Fibroblast of mammary gland (primary cell): ENCODE data around the gene HNRNPK.

Experiments
- DNase-seq: peaks from one replicate; pipeline ENCODE4 v3.0.0-alpha.2; 2010; ENCODE audit warnings: low read depth
- H3K4me3 ChIP-seq: 2 replicates; pipeline ENCODE4 v1.5.1; 2011; ENCODE audit warnings: low read depth, mild to moderate bottlenecking, low read length, moderate library complexity; ENCODE audit not compliant: control insufficient read depth
- TF ChIP-seq, protein P1 (sequence below): conservative IDR thresholded peaks from 2 replicates; pipeline ENCODE4 v1.5.1; 2011; ENCODE audit warnings: low read depth, low read length, inconsistent platforms; ENCODE audit not compliant: control insufficient read depth, insufficient read depth

Gene HNRNPK

DNA sequence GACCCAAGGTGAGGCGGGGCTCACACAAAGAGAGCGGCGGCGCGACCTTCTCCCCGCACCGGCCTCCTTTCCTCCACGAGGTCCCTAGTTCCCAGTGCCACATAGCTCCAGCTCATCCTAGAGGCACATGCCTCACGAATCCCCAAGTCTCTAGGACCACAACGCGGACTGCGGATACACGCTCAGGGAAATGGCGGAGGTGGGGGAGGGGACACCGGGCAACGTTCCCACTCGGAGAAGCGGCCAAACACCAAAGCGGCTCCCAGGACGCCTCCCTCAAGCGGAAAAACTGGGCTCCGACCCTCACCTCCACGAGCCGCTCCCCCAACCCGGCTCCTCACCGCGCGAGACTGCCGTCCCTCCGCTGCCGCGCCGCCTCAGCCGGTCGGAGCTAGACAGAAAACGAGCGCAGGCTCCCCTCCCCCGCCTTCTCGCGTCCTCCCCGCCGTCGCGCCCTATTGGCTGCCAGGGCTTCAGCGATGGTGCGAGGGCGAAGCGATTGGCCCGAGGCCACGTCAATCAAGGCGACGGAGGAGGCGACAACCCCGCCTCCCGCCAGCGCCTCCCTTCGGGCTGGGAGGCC lies at the start of gene HNRNPK:
HNRNPK (minus strand) TSS at position 404 of the 583 bp plus-strand sequence. CDS start 1,963 bp downstream, outside the sequence.
- DNase-seq: peak; percentile 97
- TF ChIP-seq, protein P1, sequence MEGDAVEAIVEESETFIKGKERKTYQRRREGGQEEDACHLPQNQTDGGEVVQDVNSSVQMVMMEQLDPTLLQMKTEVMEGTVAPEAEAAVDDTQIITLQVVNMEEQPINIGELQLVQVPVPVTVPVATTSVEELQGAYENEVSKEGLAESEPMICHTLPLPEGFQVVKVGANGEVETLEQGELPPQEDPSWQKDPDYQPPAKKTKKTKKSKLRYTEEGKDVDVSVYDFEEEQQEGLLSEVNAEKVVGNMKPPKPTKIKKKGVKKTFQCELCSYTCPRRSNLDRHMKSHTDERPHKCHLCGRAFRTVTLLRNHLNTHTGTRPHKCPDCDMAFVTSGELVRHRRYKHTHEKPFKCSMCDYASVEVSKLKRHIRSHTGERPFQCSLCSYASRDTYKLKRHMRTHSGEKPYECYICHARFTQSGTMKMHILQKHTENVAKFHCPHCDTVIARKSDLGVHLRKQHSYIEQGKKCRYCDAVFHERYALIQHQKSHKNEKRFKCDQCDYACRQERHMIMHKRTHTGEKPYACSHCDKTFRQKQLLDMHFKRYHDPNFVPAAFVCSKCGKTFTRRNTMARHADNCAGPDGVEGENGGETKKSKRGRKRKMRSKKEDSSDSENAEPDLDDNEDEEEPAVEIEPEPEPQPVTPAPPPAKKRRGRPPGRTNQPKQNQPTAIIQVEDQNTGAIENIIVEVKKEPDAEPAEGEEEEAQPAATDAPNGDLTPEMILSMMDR: no peak
- H3K4me3 ChIP-seq: peak within 1 kb of the TSS; percentile 99

DNA sequence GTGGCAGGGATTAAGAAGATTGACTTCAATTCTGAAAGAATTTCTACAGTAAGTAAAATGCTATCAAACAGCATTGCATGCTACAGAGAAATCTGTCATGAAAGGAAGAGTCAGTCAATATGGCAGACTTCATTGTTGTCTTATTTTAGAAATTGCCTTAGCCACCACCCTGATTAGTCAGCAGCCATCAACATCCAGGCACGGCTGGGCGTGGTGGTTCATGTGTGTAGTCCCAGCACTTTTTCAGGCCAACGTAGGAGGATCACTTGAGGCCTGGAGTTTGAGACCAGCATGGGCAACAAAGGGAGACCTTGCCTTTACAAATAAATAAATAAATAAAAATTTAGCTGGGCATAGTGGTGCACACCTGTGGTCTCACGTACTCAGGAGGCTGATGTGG lies 47.2 kb upstream of the HNRNPK start:
- DNase-seq: no peak
- TF ChIP-seq, protein P1: no peak
- no peak overlapping the region for H3K4me3 ChIP-seq

DNA sequence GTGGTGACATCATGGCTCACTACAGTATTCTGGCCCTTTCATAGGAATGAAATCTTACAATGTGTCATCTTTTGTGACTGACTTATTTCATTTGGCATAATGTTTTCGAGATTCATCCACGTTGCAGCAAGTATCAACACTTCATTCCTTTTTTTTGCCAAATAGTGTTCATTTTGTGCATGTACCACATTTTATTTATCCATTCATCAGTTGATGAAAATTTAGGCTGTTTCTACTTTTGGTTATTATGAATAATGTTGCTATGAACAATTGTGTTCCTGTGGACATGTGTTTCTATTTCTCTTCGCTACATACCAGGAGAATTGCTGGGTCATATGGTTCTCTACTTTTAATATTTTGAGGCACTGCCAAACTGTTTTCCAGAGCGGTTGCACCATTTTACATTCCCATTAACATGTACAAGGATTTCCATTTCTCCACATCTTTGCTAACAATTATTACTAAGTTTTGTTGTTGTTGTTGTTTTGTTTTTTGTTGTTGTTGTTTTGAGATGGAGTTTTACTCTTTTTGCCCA lies 44.1 kb upstream of the HNRNPK start:
- DNase-seq: no peak
- no peak overlapping the region for H3K4me3 ChIP-seq
- TF ChIP-seq, protein P1: no peak

DNA sequence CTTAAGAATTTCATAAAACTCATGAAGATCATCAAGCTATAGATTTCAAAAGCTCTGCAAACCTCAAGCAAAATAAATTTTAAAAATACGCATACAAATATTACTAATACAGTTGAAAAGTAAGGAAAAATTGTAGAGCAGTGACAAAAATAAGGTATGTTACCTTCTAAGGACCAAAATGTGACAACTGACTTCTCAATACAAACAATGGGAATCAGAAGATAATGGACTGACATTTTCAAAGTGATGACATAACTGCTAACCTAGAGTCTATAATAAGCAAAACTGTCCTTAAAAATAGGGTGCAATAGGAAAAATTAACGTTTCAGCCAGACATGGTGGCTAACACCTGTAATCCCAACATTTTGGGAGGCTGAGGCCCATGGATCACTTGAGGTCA lies 27.6 kb upstream of the HNRNPK start:
- H3K4me3 ChIP-seq: no peak overlapping the region
- DNase-seq: no peak
- TF ChIP-seq, protein P1: no peak

DNA sequence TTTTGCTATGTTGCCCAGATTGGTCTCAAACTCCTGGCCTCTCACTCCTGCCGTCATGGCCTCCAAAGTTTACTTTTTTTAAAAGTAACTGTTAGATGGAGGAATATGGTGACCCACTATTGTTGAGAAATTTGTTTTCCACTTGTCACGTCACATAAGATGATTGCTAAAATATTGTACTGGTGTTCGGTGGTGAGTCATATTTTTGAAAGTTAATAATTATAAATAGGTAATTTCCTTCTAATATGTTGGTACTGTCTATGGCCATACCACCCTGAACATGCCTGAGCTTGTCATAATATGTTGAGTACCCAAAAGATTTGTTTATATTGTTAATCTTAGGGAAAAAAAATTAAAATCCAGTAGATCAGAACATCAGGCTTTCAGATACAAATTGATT lies 23.2 kb upstream of the HNRNPK start:
- no peak overlapping the region for H3K4me3 ChIP-seq
- TF ChIP-seq, protein P1: no peak
- no peak for DNase-seq

DNA sequence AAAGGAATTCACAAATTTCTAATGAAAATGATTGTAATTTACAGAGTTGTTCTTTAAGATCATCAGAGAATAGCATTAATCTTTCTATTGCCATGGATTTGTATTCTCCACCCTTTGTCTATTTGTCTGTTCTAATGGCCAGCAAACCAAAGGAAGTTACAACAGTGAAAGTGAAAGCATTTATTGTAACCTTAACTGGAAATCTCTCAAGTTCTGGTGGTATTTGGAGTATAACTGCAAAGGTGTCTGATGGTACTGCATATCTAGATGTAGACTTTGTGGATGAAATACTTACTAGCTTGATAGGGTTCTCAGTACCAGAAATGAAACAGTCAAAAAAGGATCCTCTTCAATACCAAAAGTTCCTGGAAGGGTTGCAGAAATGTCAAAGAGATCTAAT lies 22.3 kb upstream of the HNRNPK start:
- TF ChIP-seq, protein P1: no peak
- no peak overlapping the region for H3K4me3 ChIP-seq
- peak; percentile 12 for DNase-seq
